Measurements from ENCODE around the gene SDF2L1. TPM values are rescaled to one million over a fixed set of nuclear protein-coding genes. Genes with fewer than 3 reads are reported as not detected.

The SDF2L1 gene
- total and polyA plus RNA-seq, 2 of the 13 experiments (the other 11 are each of a cell fraction or from before 2014, with no cell fraction given) = 18.0 to 57.4 TPM

DNA sequence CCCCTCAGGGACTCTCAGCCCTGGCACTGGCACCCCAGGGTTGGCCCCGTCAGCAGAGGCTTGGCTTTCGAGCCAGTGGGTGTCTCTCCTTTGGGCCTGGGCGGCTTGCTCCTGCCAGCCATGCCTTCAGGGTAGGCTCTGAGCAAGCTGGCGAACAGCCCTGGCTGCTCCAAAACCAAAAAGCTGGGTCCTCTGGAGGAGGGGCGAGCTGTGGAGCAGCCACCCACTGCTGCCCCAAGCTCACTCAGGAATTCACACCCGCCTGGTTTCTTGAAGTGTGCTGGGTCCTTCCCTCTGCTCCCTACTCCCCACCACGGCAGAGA is 18.5 kb upstream of the SDF2L1 start:
- H3K79me2 ChIP-seq (ENCODE audit: insufficient read depth, low read length) = peaks cover 17% of the 10 kb centered on the region
- TF ChIP-seq, protein P1, sequence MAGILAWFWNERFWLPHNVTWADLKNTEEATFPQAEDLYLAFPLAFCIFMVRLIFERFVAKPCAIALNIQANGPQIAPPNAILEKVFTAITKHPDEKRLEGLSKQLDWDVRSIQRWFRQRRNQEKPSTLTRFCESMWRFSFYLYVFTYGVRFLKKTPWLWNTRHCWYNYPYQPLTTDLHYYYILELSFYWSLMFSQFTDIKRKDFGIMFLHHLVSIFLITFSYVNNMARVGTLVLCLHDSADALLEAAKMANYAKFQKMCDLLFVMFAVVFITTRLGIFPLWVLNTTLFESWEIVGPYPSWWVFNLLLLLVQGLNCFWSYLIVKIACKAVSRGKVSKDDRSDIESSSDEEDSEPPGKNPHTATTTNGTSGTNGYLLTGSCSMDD (CRISPR knock-in tag; IDR thresholded peaks at IDR 0.05) = no peak
- TF ChIP-seq GATA4 (IDR thresholded peaks at IDR 0.05; ENCODE audit: borderline replicate concordance, low read depth) = no peak
- no peak for TF ChIP-seq ATF7-NPFF (CRISPR knock-in tag; IDR thresholded peaks at IDR 0.05; ENCODE audit: low read depth)
- peak; percentile 39 for TF ChIP-seq AGO1 (IDR thresholded peaks at IDR 0.05; ENCODE audit: low read depth, low read length, poor library complexity, severe bottlenecking)
- no peak for TF ChIP-seq DPF2 (CRISPR knock-in tag; IDR thresholded peaks at IDR 0.05; ENCODE audit: borderline replicate concordance, low read depth)
- TF ChIP-seq SAFB2 (CRISPR knock-in tag; IDR thresholded peaks at IDR 0.05; ENCODE audit: borderline replicate concordance, low read depth) = no peak
- TF ChIP-seq ZNF672 (CRISPR knock-in tag; IDR thresholded peaks at IDR 0.05) = no peak
- peak; percentile 39 for TF ChIP-seq AGO2 (optimal IDR thresholded peaks at IDR 0.05; ENCODE audit: low read depth, low read length)
- TF ChIP-seq ZBTB7A (CRISPR knock-in tag; IDR thresholded peaks at IDR 0.05) = no peak
- TF ChIP-seq ZNF333 (CRISPR knock-in tag; IDR thresholded peaks at IDR 0.05; ENCODE audit: borderline replicate concordance) = no peak
- TF ChIP-seq, protein P2, sequence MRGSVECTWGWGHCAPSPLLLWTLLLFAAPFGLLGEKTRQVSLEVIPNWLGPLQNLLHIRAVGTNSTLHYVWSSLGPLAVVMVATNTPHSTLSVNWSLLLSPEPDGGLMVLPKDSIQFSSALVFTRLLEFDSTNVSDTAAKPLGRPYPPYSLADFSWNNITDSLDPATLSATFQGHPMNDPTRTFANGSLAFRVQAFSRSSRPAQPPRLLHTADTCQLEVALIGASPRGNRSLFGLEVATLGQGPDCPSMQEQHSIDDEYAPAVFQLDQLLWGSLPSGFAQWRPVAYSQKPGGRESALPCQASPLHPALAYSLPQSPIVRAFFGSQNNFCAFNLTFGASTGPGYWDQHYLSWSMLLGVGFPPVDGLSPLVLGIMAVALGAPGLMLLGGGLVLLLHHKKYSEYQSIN (CRISPR knock-in tag; IDR thresholded peaks at IDR 0.05; ENCODE audit: borderline replicate concordance) = no peak
- in situ Hi-C loops (cut with HindIII; ENCODE audit: extremely low pct_ligation_motif_present, low pct_unique_long_range_greater_than_20kb) = no loop called here
- H3K9me3 ChIP-seq (ENCODE audit: low read length) = no peaks in the 10 kb centered on the region
- no TSS peak for BruUV-seq (replicated peaks)
- intact Hi-C loops (cut with micrococcal nuclease; ENCODE audit: unreplicated experiment) = no loop called here
- no peak overlapping the region for H3K4me3 ChIP-seq (replicated peaks in 1 of 3; ENCODE audit: insufficient read depth in 1 of 3, low read depth in 2 of 3, low read length in 3 of 3)
- H3K27me3 ChIP-seq (ENCODE audit: control insufficient read depth in 1 of 2, insufficient read depth in 2 of 2, low read length in 2 of 2) = no peaks in the 10 kb centered on the region
- ATAC-seq (no peak), FAIRE-seq (no peak), DNase-seq (ENCODE audit: low spot score) (no peak)
- CTCF ChIA-PET (ENCODE audit: low intra/inter-chr PET ratio, low total read pairs) = interaction anchor here (1.1 to 2.4 kb wide), 2 partner anchors 19 to 23 kb away, joined by 5 to 11 read pairs; partner anchors contain the start of gene SDF2L1
- H3K9ac ChIP-seq (ENCODE audit: insufficient read depth, low read depth, low read length) = no peak overlapping the region
- H3K4me1 ChIP-seq (ENCODE audit: insufficient read depth, low read length) = peaks cover 9% of the 10 kb centered on the region
- POLR2A ChIA-PET = no interaction called here
- H3K36me3 ChIP-seq (replicated peaks in 1 of 2; ENCODE audit: control insufficient read depth in 1 of 2, insufficient read depth in 2 of 2, low read length in 2 of 2) = peaks cover 2 to 62% of the 10 kb centered on the region in 2 experiments; a peak in 4 of 5 replicates
- peaks cover 24% of the 10 kb centered on the region for H4K20me1 ChIP-seq (ENCODE audit: insufficient read depth, low read length)
- WGBS (ENCODE audit: low lambda C conversion rate) = 84% methylated on average over 5 of the region's 7 CpGs
- H3K4me2 ChIP-seq (ENCODE audit: low read depth, low read length) = no peak overlapping the region
- no peak overlapping the region for H3K27ac ChIP-seq (ENCODE audit: extremely low read length, insufficient read depth, low read length)
- no peak overlapping the region for H2AFZ ChIP-seq (ENCODE audit: low read length)
